ENCODE measurements around the gene CDKN3.

DNA sequence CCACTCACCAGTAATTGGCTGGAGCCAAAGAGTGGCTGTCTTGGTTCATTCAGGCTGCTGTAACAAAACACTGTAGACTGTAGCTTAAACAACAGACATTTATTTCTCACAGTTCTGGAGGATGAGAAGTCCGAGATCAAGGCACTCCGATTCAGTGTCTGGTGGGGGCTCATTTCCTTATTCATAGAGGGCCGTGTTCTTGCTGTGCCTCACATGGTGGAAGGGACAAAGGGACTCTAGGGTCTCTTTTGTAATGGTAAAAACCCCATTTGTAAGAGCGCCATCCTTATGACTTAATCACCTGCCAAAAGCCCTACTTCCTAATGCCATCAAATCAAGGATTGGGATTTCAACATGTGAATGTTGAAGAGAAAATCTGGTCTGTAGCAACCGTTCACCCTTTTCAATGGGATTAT lies 34.7 kb upstream of the CDKN3 start:
- TF ChIP-seq, protein P1, sequence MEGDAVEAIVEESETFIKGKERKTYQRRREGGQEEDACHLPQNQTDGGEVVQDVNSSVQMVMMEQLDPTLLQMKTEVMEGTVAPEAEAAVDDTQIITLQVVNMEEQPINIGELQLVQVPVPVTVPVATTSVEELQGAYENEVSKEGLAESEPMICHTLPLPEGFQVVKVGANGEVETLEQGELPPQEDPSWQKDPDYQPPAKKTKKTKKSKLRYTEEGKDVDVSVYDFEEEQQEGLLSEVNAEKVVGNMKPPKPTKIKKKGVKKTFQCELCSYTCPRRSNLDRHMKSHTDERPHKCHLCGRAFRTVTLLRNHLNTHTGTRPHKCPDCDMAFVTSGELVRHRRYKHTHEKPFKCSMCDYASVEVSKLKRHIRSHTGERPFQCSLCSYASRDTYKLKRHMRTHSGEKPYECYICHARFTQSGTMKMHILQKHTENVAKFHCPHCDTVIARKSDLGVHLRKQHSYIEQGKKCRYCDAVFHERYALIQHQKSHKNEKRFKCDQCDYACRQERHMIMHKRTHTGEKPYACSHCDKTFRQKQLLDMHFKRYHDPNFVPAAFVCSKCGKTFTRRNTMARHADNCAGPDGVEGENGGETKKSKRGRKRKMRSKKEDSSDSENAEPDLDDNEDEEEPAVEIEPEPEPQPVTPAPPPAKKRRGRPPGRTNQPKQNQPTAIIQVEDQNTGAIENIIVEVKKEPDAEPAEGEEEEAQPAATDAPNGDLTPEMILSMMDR (IDR thresholded peaks at IDR 0.05) = no peak
- TF ChIP-seq POLR2A (IDR thresholded peaks at IDR 0.05) = no peak
